GM21447 (cell line): ENCODE measurements around the gene UMODL1.

Source experiments
- ATAC-seq: cut with Tn5 transposase; IDR thresholded peaks from one replicate; pipeline ENCODE4 v1.9.1; 2021; ENCODE audit not compliant: unreplicated experiment

The UMODL1 gene

GRCh38 chr21:42093991-42094421 lies 22.9 kb downstream of the UMODL1 start:
- no peak for ATAC-seq

DNA sequence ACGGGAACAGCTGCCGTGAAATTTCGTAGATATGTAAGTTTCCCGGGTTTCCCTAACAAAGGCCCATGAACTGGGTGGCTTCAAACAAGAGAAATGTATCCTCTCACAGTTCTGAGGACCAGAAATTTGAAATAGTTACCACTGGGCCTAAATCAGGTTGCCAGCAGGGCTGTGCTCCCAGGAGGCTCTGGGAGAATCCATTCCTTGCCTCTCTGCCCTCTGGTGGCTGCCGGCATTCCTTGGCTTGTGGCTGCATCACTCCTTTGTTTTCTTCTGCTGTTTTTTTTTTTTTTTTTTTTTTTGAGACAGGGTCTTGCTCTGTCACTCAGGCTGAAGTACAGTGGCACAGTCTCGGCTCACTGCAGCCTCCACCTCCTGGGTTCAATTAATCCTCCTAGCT lies 23.7 kb downstream of the UMODL1 start:
- no peak for ATAC-seq

GRCh38 chr21:42095581-42095980 lies 24.5 kb downstream of the UMODL1 start:
- no peak for ATAC-seq

GRCh38 chr21:42096566-42096965 lies 25.4 kb downstream of the UMODL1 start:
- no peak for ATAC-seq

DNA sequence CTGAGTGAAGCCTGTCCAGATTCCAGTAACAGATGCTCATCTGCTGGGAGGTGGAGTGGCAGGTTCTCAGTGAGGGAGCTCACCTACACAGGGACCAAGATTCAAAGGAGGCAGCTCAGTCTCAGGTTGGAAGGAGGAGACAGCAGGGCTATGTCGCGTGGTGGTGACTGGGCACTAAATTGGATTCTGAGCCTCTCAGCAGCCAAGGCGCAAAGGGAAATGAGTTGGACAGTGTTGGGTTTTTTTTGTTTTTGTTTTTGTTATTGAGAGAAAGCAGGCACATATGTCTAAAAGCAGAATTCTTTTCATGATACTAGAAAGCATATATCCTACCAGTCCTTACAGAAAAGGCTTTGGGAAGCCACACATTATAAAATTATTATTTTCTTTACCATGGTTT lies 26.2 kb downstream of the UMODL1 start:
- no peak for ATAC-seq

GRCh38 chr21:42097860-42098454 lies 26.8 kb downstream of the UMODL1 start:
- ATAC-seq: no peak

DNA sequence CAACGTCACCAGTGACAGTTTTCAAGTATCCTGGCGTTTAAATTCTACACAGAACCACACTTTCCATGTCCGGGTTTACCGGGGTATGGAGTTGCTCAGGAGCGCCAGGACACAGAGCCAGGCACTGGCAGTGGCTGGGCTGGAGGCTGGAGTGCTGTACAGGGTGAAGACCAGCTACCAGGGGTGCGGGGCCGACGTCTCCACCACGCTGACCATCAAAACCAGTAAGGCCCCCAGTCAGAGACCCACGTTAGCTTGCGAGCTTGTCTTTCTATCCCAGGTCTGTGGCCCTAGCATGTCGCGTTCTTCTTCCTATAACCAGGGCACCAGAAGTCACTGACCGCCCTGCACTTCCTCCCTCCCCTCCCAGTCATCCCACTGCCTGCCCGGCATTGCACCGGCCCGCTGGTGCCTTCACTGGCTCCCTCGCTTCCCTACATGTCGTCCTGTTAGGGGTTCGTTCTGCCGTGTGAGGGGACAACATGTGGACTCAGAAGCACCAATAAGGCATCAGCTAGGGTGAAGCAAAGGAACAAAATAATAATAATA lies 27.9 kb downstream of the UMODL1 start:
- ATAC-seq: no peak

DNA sequence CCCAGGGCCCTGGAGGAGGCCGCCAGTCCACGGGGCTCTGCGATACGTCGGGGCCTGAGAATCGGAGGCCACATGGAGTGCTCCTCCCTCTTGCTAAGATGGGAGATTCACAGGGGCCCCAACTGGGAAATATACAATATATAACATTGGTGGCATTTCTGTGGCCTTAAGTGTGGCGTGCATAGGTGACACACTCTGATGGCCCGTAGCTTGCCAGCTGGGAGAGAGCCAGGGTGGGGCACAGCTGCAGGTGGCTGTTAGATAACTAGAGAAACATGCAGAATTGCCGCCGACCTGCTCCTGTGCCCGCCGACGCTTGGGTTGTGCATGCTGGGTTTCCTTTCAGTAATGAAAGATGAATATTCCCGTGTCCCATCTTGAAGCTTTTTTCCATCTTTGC lies 30.1 kb downstream of the UMODL1 start:
- no peak for ATAC-seq

GRCh38 chr21:42102076-42102475 lies 31.0 kb downstream of the UMODL1 start:
- no peak for ATAC-seq

DNA sequence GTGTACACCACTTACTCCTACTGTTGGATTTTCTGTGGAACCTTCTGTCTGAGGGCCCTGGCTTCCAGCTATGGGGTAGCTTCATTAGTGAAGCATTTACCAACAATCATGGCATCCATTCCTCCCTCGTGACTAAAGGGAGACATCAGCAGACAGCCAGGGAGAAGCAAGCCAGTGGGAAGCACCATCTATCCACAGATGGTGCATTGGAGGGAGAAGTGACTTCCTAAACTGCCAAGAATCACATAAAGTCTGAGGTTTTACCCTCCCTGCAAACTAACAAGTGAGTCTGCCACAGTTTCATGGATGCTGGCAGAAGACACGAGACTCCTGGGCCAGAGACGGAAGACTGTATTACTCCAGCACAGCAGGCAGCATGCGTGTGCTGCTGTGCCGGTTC lies 31.4 kb downstream of the UMODL1 start:
- no peak for ATAC-seq

DNA sequence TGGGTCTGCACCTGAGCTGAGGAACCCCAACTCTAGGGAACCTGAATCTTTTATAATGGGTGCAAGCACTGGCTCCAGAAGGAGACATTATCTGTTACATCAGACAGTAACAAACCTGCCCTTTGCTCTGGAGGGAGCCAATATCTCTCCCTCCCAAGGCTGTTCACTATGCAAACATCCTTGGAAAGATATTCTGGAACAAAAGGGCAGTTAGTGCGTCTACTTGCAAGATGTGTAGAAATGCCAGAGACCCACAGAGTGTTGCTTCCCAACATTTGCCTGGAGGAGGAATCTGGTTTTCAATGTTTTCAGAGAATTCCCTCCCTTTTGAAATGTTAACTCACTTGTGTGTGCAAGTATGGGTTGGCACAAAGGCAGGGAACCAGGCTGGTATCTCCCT lies 31.9 kb downstream of the UMODL1 start:
- no peak for ATAC-seq

DNA sequence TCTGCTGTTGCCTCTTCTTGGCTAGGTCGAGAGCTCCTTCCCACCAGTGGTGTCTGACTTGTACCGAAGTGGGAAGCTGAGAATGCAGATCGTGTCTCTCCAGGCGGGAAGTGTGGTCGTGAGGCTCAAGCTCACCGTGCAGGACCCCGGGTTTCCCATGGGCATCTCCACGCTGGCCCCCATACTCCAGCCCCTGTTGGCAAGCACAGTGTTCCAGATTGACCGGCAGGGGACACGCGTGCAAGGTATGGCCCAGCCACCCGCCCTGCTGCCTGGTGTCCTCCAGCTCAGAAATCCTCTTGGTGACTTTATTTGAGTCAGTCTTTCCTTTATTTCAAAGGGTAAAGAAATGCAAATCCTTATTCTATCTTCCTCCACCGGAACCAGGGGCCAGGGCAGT lies 32.7 kb downstream of the UMODL1 start:
- ATAC-seq: no peak

DNA sequence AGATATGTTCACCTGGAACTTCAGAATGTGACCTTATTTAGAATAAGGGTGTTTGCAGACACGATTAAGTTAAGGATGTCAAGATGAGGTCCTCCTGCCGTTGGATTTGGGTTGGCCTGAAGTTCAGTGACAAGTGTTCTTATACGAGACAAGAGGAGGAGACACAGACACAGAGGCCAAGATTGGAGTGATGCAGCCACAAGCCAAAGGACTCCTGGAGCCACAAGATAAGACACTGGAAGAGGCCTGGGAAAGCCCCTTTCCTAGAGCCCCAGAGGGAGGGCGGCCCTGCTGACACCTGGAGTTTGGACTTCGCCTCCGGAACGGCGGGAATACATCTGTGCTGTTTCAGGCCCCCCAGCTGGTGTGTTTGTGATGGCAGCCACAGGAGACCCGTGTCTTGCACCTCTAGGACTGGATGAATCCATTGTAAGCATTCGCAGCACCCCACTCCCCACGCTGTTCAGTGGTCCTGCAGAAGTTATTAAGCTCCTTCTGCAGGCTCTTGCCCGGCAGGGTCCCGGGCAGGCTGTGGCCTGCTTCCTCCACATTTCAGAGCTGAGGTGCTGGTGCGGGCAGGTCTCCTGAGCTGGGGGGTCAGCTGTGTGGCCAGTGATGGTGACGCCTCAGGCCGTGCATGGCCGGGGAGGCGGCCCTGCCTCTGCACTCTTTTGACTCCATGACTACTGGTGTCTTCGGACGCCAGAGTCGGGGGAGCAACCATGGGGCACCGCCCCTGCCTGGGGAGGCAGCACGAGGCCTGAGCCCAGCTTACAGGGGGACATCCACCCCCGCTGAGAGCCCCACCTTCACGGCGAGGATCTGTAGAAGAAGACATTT lies 34.6 kb downstream of the UMODL1 start:
- ATAC-seq: no peak

DNA sequence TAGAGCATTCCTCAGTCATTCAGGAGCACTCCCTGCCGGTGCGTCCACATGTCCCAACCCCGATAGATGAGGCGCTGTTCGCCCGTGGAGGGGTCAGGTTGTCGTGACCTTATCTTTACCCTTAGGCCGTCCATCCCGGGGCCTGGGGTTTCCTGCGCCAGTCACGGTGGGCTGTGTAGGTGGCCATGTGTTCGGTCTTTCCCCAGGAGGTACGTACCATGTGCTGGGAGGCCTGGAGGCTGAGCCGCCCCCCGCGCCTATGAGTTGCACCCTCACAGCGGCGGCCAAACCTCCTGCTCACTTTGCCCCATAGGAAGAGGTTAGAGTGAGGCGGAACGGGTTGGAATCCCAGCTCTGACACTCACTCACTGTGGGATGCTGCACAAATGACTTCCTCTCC lies 35.3 kb downstream of the UMODL1 start:
- no peak for ATAC-seq

DNA sequence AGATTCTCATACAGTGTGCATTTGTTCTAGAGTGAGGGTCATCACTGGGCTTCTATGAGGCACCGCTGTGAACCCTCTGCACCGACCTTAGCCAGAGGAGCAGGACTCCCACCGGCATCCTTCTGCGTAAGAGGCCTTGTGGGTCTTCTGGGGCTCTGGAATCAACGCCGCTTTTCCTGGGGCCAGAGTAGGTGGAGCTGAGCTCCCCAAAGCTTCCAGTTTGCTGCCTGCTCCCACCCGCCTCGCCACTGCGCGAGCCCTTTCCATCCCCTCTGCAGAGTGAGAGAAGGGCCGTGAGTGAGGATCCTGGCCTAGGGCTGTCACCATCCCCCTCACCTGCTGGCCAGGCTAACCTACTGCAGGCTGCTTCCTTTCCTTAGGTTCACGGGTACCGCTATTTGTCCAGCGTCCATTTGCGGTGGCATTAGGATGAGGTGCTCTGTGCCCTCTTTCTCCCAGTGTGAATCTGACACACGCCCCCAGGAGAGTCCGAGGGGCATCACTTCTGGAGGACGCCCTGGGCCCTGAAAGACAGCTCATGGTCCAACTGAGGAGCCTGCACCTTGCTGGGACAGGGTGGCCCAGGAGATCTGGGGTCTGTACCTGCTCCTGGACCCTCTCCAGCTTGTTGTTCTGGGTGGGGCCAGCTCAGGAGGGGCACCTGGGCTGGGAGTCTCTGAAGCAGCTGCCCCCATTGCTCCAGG lies 36.2 kb downstream of the UMODL1 start:
- no peak for ATAC-seq

- peak; percentile 82 for ATAC-seq
These were observed 36.9 kb downstream of the UMODL1 start for GRCh38 chr21:42107881-42108553.

DNA sequence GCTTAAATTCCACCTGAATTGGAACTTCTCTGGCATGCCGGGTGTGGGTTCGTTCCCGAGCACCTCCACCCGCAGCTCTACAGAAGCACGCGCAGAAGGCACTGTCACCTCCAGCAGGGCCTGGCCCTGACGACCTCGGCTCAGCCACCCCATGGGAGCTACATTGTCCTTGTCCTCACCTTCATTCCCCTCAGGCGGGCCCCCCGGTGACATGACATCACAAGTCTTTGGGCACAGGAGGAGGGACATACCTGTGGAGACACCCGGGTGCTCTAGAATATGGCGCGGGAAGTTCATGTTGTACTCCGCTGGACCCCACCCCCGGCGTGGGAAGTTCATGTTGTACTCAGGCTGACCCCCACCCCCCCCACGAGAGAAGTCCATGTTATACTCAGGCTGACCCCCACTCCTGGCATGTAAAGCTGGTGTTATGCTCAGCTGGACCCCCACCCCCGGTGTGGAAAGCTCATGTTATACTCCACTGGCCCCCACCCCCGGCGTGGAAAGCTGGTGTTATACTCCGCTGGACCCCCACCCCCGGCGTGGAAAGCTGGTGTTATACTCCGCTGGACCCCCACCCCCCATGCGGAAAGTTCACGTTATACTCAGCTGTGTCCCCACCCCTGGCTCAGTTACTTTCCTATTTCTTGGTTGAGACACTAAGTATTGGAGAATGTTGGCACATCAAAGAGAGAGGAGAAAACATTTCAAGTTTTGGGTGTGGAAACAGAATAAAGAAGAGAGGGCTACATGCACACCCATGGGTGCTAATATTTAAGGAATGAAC lies 37.6 kb downstream of the UMODL1 start:
- no peak for ATAC-seq

- no peak for ATAC-seq
These were observed 38.4 kb downstream of the UMODL1 start for GRCh38 chr21:42109473-42109872.

DNA sequence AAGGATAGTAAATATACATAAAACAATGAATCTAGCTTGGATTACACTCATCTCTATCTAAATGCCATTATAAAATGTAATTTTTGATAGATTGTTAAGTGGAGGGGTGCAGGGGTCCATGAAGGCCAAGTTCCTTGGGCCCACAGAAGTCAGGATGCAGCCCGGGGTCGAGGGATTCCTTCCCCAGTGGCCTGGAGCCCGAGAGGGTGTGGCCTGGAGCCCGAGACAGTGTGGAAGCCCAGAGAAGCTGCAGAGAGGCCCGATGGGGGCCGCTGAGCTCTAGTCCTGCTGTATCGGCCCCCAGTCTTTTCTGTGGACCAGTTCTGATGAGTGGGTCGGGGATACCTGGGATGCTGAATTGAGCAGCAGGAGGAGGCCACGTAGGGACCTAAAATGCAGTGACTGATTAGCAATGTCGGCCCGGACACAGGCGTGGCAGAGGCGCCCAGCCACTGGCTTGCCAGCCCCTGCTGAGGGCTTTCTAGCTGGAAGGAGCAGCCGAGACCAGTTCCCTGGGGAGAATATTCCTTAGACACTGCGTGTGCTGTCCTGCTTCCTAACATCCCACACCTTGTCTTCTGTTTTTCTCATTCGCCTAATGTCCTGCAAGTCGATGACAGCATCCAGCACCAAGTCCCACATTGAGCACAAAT lies 38.9 kb downstream of the UMODL1 start:
- no peak for ATAC-seq
